Tibial nerve (tissue), 4 donors: Measurements from ENCODE around the gene IL17C. TPM values are rescaled to one million over a fixed set of nuclear protein-coding genes. Genes with fewer than 3 reads are reported as not detected.
"Not testable (repeated sequence)": the region's sequence is repeated elsewhere in the genome, so short reads cannot be mapped to it uniquely, and the experiment has no call there.

Experiments
- DNase-seq, 2 donors: peaks; one replicate each; pipeline ENCODE4 v3.0.0-alpha.2; 2019; ENCODE audit warnings: low spot score in 2 of 2
- H3K27ac ChIP-seq, 4 donors: fragments of 200-600 bp; sonication (generic) in 3 of 4; one replicate each; pipeline ENCODE4 v1.5.1; 2017 to 2019; ENCODE audit warnings: mild to moderate bottlenecking in 1 of 4
- H3K27me3 ChIP-seq, 2 donors: fragments of 200-600 bp; sonication (generic) in 1 of 2; one replicate each; pipeline versions ENCODE4 v1.5.1 to v1.6.0; 2017 to 2019
- H3K36me3 ChIP-seq, 3 donors: fragments of 200-600 bp; sonication (generic); one replicate each; pipeline ENCODE4 v1.5.1; 2018 to 2019
- H3K4me1 ChIP-seq, 4 donors: fragments of 200-600 bp; sonication (generic) in 3 of 4; one replicate each; pipeline ENCODE4 v1.5.1; 2017 to 2019
- H3K4me3 ChIP-seq, 4 donors: fragments of 200-600 bp; sonication (generic) in 3 of 4; one replicate each; pipeline ENCODE4 v1.5.1; 2017 to 2019; ENCODE audit warnings: mild to moderate bottlenecking in 1 of 4, moderate library complexity in 1 of 4
- H3K9me3 ChIP-seq, 4 donors: fragments of 200-600 bp; sonication (generic) in 3 of 4; one replicate each; pipeline ENCODE4 v1.5.1; 2017 to 2019
- EP300 ChIP-seq, 2 donors: sonication (generic); formaldehyde crosslinking; IDR thresholded peaks; one replicate each; pipeline ENCODE4 v1.6.1; 2017; ENCODE audit warnings: antibody characterized with exemption in 2 of 2, mild to moderate bottlenecking in 1 of 2
- POLR2A ChIP-seq, 2 donors: fragments of 450-650 bp; IDR thresholded peaks; one replicate each; pipeline ENCODE4 v1.6.1; 2017; ENCODE audit warnings: antibody characterized with exemption in 2 of 2, mild to moderate bottlenecking in 2 of 2, moderate library complexity in 2 of 2
- WGBS, 2 donors: methylation state at CpG; one replicate each; pipeline ENCODE4 v1.1.5; 2018; 5-methylcytosine and 5-hydroxymethylcytosine counted together
- total RNA-seq, 4 donors: library from RNA; depleted of rRNA; stranded (reverse); fragments of >200 nt; gene quantifications; one replicate each; pipeline ENCODE4 v1.1.0, GENCODE V29; 2016
- TF ChIP-seq, protein P1 (sequence below), 5 experiments: fragments of 200-600 bp in 3 of 5; fragments of 450-650 bp in 2 of 5; sonication (generic) in 3 of 5; IDR thresholded peaks; one replicate each; pipeline ENCODE4 v1.5.1; 2016 to 2019; ENCODE audit warnings: antibody characterized with exemption in 5 of 5, mild to moderate bottlenecking in 3 of 5, moderate library complexity in 2 of 5

The IL17C gene
- total RNA-seq, 4 donors from 2014 or later, result not detected

DNA sequence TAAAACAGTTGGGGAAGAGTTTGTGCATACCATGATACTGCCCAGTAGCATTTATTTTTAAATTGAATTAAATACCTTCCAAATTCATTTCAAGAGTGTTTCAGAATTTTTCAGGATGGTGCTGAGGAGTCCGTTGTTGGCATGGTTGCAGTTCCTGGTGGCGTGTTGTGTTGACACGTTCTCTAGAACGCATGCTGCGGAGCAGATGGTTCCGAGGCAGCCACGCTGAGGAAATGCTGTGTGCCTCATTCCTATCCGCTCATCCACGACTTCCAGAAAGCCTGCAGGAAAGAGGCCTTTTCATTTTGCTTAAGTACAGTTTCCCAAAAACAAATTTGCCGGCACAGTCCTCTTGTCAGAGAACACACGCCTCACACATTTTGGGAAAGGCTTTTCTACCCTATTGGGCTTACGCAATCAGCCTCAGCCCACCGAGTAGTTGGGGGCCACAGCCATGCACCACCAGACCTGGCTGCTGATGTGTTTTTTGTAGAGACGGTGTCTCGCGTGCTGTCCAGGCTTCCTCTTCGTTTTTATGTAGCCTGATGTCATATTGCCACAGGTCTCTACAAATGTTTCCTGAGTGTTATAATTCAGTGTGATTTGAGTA lies 32.1 kb upstream of the IL17C start:
- no peaks in the 10 kb centered on the region for H3K9me3 ChIP-seq
- no peak overlapping the region for H3K27ac ChIP-seq
- no peaks in the 10 kb centered on the region for H3K27me3 ChIP-seq
- H3K4me1 ChIP-seq, result no peaks in the 10 kb centered on the region
- H3K36me3 ChIP-seq, result peaks cover 0 to 96% (median 0%) of the 10 kb centered on the region in 3 donors
- 89 to 93% methylated on average over 17 of the region's 17 CpGs for WGBS, 2 donors
- no peak for DNase-seq
- TF ChIP-seq EP300 (IDR thresholded peaks at IDR 0.05) (no peak), POLR2A (IDR thresholded peaks at IDR 0.05) (no peak)
- TF ChIP-seq, protein P1, sequence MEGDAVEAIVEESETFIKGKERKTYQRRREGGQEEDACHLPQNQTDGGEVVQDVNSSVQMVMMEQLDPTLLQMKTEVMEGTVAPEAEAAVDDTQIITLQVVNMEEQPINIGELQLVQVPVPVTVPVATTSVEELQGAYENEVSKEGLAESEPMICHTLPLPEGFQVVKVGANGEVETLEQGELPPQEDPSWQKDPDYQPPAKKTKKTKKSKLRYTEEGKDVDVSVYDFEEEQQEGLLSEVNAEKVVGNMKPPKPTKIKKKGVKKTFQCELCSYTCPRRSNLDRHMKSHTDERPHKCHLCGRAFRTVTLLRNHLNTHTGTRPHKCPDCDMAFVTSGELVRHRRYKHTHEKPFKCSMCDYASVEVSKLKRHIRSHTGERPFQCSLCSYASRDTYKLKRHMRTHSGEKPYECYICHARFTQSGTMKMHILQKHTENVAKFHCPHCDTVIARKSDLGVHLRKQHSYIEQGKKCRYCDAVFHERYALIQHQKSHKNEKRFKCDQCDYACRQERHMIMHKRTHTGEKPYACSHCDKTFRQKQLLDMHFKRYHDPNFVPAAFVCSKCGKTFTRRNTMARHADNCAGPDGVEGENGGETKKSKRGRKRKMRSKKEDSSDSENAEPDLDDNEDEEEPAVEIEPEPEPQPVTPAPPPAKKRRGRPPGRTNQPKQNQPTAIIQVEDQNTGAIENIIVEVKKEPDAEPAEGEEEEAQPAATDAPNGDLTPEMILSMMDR (IDR thresholded peaks at IDR 0.05), result no peak
- no peak overlapping the region for H3K4me3 ChIP-seq

- Histone ChIP-seq H3K4me1 (no peaks in the 10 kb centered on the region), H3K36me3 (peaks cover 0 to 95% (median 0%) of the 10 kb centered on the region in 3 donors), H3K9me3 (no peaks in the 10 kb centered on the region), H3K27ac (no peak overlapping the region), H3K4me3 (no peak overlapping the region), H3K27me3 (no peaks in the 10 kb centered on the region)
- WGBS, 2 donors, result 75% methylated on average over 6 of the region's 6 CpGs
- TF ChIP-seq POLR2A (IDR thresholded peaks at IDR 0.05), result no peak
- TF ChIP-seq, protein P1 (IDR thresholded peaks at IDR 0.05), result no peak
- TF ChIP-seq EP300 (IDR thresholded peaks at IDR 0.05), result no peak
- no peak for DNase-seq
These were observed 30.3 kb upstream of the IL17C start for GRCh38 chr16:88608076-88608475.

DNA sequence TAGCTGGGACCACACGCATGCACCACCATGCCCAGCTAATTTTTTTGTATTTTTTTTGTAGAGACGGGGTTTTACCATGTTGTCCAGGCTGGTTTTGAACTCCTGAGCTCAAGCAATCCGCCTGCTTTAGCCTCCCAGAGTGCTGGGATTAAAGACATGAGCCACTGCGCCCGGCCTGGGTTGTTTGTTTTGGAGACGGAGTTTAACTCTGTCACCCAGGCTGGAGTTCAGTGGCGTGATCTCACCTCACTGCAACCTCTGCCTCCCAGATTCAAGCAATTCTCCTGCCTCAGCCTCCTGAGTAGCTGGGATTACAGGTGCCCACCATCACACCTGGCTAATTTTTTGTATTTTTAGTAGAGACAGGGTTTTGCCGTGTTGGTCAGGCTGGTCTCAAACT lies 28.9 kb upstream of the IL17C start:
- not testable (repeated sequence) for H3K27ac ChIP-seq, H3K9me3 ChIP-seq, H3K4me3 ChIP-seq, DNase-seq, H3K4me1 ChIP-seq, H3K27me3 ChIP-seq
- H3K36me3 ChIP-seq, result peaks cover 0 to 88% (median 0%) of the 10 kb centered on the region in 3 donors
- 95% methylated on average over 8 of the region's 8 CpGs for WGBS, 2 donors

- no peaks in the 10 kb centered on the region for H3K27me3 ChIP-seq
- H3K4me3 ChIP-seq, result no peak overlapping the region
- H3K4me1 ChIP-seq, result peaks cover 0 to 14% (median 0%) of the 10 kb centered on the region in 4 donors
- H3K9me3 ChIP-seq, result no peaks in the 10 kb centered on the region
- H3K36me3 ChIP-seq, result peaks cover 0 to 81% (median 0%) of the 10 kb centered on the region in 3 donors
- H3K27ac ChIP-seq, result no peak overlapping the region
- no peak for DNase-seq
- TF ChIP-seq, protein P1 (IDR thresholded peaks at IDR 0.05), result no peak
- TF ChIP-seq POLR2A (IDR thresholded peaks at IDR 0.05), result no peak
- no peak for TF ChIP-seq EP300 (IDR thresholded peaks at IDR 0.05)
- 86 to 100% methylated on average over 1 to 6 of the region's 6 CpGs for WGBS, 2 donors
These were observed 28.3 kb upstream of the IL17C start for GRCh38 chr16:88610080-88610479.

DNA sequence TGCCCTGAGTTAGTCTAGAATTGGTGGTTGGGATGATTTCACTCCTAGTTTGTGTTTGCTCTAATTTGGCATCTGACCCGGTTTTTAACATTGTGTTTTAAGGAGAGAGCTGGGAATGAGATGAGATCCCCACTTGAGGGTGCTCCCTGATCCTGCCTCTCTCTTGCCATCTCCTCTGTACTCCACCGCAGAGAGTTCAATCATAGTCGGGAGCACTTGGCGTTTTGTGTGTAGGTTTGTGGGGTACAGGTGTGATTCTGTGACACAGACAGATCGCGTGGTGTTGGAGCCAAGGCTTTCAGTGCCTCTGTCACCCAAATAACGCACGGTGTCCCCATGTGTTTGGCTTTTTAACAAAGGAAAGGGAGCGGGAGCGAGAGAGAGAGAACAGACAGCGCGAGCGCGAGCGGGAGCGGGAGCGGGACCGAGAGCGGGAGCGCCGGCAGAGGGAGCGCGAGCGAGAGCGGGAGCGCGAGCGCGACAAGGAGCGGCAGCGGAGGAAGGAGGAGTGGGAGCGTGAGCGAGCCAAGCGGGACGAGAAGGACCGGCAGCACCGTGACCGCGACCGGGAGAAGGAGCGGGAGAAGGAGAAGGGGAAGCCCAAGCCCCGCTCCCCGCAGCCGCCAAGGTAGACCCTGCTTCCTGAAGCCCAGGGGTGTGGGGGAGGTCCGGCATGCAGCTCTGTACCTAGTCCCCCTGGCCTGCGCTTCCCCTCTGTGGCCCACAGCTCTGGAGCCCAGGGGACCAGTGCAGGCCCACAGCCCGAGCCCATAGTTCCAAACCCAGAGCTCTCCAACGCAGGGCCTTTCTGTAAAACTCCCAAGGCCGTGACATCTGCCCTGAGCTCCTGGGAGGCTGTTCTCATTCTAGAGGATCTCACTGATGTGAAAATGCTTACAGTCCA lies 27.2 kb upstream of the IL17C start:
- H3K36me3 ChIP-seq, result peaks cover 0 to 77% (median 0%) of the 10 kb centered on the region in 3 donors
- H3K9me3 ChIP-seq, result no peaks in the 10 kb centered on the region
- no peak overlapping the region for H3K27ac ChIP-seq
- H3K27me3 ChIP-seq, result no peaks in the 10 kb centered on the region
- 74 to 77% methylated on average over 47 to 49 of the region's 49 CpGs for WGBS, 2 donors
- no peak overlapping the region for H3K4me3 ChIP-seq
- TF ChIP-seq POLR2A (IDR thresholded peaks at IDR 0.05) (no peak), EP300 (IDR thresholded peaks at IDR 0.05) (no peak)
- TF ChIP-seq, protein P1 (IDR thresholded peaks at IDR 0.05), result no peak
- H3K4me1 ChIP-seq, result peaks cover 0 to 24% (median 0%) of the 10 kb centered on the region in 4 donors
- no peak for DNase-seq
